Fibroblast of pulmonary artery (primary cell): ENCODE data around the gene JAML.

Experiments used
- DNase-seq: peaks from one replicate; pipeline ENCODE4 v3.0.0-alpha.2; 2010; ENCODE audit warnings: low read depth
- H3K4me3 ChIP-seq: replicated peaks from 2 replicates; pipeline ENCODE4 v1.5.1; 2011; ENCODE audit warnings: low read depth, mild to moderate bottlenecking, control low read depth, low read length, moderate library complexity
- CTCF ChIP-seq: IDR thresholded peaks from 2 replicates; pipeline ENCODE4 v1.5.1; 2011; ENCODE audit warnings: mild to moderate bottlenecking, control low read depth, low read length, inconsistent platforms; ENCODE audit errors: missing control alignments

The JAML gene

DNA sequence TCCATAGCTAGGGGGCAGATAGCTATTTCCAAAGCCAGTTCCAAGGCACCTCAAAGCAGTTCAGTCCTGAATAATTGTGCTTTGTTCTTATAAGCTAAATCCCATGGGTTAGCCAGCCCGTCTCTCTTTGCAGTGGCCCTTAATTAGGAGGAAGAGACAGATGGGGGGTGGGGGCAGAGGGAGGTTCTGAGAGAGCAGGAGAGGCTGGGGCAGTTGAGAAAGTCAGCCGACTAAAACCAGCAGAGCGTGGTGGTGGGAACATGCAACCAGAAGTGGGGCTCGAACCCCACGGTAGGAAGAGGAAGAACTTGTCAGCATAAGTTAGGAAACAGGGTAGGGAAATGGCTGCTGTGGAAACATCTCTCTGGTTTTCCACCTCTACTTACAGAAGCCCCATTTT, 61.3 kb downstream of the JAML start:
- no peak for DNase-seq
- no peak for TF ChIP-seq CTCF
- no peak overlapping the region for H3K4me3 ChIP-seq

- no peak for TF ChIP-seq CTCF
- no peak for DNase-seq
- no peak overlapping the region for H3K4me3 ChIP-seq
Measured at GRCh38 chr11:118162846-118163245, 62.0 kb downstream of the JAML start.

DNA sequence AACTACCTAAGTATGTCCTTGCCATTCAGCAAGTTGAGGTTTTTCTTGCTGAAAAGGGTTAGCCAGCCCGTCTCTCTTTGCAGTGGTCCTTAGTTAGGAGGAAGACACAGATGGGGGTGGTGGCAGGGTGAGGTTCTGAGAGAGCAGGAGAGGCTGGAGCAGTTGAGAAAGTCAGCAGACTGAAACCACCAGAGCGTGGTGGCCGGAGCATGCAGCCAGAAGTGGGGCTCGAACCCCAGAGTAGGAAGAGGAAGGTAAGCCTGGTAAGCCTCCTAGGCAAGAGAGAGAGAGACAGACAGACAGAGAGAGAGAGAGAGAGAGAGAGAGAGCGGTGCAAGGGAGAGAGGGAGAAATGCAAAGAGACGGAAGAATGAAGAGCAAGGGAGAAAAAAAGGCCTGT, 63.0 kb downstream of the JAML start:
- no peak for DNase-seq
- no peak for TF ChIP-seq CTCF
- H3K4me3 ChIP-seq: no peak overlapping the region

DNA sequence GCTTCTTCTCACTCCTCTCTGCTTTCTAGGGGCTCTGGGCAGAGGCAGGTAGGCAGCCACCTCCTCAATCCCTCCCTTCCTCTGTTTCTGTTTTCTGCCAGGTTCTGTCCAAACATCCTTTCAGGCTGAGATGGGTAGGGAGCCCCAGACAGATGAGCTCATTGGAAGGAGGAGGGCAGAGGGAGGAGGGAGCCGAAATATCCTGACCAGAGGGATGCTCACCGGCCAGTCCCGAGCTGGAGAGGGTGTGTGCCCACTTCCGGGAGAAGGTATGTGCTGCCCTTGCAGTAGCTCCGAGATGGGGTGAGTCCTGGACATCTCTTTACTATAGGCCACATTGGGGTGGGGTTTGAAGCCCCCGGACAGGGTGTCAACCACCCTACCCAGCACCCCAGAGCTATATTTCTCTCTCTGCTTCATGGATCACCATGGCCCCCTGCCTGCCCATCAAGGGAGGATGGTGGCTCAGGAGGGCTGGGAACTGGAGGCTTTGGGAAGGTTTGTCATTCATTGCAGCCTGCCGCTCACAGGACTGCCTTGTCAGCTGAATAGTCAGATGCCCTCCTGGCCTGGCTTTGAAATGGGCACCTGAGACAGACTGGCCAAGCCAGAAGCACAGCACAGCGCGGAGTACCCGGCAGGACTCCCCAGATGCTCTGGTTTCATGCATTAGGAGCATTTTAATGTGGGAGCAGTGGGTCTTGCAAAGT, 67.5 kb downstream of the JAML start:
- no peak for TF ChIP-seq CTCF
- no peak overlapping the region for H3K4me3 ChIP-seq
- no peak for DNase-seq

DNA sequence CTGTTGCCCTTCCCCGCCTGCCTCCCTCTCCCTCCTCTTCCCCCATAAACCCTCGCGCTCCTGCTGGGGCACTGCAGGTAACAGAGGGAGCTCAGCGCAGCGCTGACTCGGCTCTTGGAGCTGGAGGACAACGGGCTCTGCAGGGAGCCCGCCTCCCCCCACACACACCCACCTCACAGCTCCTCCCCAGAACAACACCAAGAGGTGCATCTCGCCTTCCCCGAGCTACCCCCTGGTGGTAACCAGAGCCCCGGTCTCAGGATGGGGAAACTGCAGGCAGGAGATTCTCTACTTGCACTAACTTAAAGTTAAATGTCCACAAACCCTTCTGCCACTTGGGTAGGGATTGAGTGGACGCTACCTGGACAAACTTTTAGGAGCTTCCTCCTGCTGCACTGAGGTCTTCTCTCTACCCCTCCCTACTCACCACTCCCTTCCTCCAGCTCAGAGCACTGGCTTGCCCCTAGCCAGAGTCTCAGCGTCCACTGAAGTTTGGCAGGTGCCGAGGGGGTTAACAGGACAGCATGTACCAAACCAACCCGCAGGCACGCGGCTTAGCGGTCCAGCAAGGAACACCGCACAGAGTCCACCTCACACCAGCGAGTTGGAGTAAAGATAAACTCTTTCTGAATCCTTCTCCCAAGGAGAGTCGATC, 68.2 kb downstream of the JAML start:
- no peak overlapping the region for H3K4me3 ChIP-seq
- TF ChIP-seq CTCF: no peak
- no peak for DNase-seq

GRCh38 chr11:118155776-118156530, 68.9 kb downstream of the JAML start:
- DNase-seq: no peak
- no peak for TF ChIP-seq CTCF
- H3K4me3 ChIP-seq: no peak overlapping the region
